Ascending aorta (tissue), 2 donors: ENCODE results near the gene BEST2. TPM values are rescaled to one million over a fixed set of nuclear protein-coding genes. Genes with fewer than 3 reads are reported as not detected.
"Not testable (repeated sequence)": the region's sequence is repeated elsewhere in the genome, so short reads cannot be mapped to it uniquely, and the experiment has no call there.

ENCODE experiments used
- DNase-seq, 2 donors: peaks; one replicate each; pipeline ENCODE4 v3.0.0-alpha.2; 2019; ENCODE audit warnings: low spot score in 2 of 2
- H3K27ac ChIP-seq, 2 donors: fragments of 200-600 bp; sonication (generic); one replicate each; pipeline ENCODE4 v1.5.1; 2016 to 2017; ENCODE audit warnings: mild to moderate bottlenecking in 1 of 2
- H3K27me3 ChIP-seq: fragments of 200-600 bp; sonication (generic); one replicate; pipeline ENCODE4 v1.5.1; 2017
- H3K36me3 ChIP-seq, 2 donors: fragments of 200-600 bp; sonication (generic); one replicate each; pipeline ENCODE4 v1.5.1; 2016
- H3K4me1 ChIP-seq, 2 donors: fragments of 200-600 bp; sonication (generic); one replicate each; pipeline ENCODE4 v1.5.1; 2016 to 2017; ENCODE audit warnings: mild to moderate bottlenecking in 1 of 2
- H3K4me3 ChIP-seq, 2 donors: fragments of 200-600 bp; sonication (generic); one replicate each; pipeline ENCODE4 v1.5.1; 2016 to 2017; ENCODE audit warnings: mild to moderate bottlenecking in 1 of 2
- H3K9me3 ChIP-seq, 2 donors: fragments of 200-600 bp; sonication (generic); one replicate each; pipeline ENCODE4 v1.5.1; 2016
- intact Hi-C: fragments of 100-400 bp; cut with DNase I; formaldehyde crosslinking; loops from one replicate; pipeline ENCODE4 v1.15.1; 2023
- total RNA-seq: library from RNA; depleted of rRNA; stranded (reverse); fragments of >200 nt; gene quantifications from one replicate; pipeline ENCODE4 v1.1.0, GENCODE V29; 2016
- TF ChIP-seq, protein P1 (sequence below), 3 experiments: fragments of 200-600 bp in 2 of 3; fragments of 450-650 bp in 1 of 3; sonication (generic) in 2 of 3; IDR thresholded peaks; one replicate each; pipeline ENCODE4 v1.5.1; 2016 to 2019; ENCODE audit warnings: antibody characterized with exemption in 3 of 3, mild to moderate bottlenecking in 1 of 3, moderate library complexity in 1 of 3

The BEST2 gene
- total RNA-seq, 1 donor from 2014 or later, result not detected

DNA sequence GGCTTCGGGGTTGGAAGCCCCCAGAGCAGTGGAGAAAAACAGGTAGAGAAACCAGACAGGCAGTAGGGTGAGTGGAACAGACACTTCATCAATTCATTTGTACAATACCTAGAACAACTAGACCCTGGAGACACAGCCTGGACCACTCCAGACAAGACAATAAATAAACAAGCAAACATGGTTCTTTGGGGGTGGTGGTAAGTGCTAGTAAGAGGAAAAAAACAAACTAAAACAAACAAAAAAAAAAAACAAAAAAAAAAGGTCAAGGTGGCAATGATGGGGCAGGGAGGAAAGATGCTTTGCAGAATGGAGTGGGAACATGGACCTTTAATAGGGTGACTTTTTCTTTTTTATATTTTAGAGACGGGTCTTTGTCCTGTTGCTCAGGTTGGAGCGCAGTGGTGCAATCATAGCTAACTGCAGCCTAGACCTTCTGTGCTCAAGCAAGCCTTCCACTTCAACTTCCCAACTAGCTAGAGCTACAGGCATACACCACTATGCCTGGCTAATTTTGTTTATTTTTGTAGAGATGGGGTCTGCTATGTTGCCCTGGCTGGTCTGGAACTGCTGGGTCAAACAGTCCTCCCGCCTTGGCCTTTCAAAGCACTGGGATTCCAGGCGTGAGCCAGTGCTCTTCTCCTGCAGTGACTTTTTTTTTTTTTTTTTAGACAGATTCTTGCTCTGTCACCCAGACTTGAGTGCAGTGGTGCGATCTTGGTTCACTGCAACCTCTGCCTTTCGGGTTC, 42.8 kb downstream of the BEST2 start:
- Histone ChIP-seq H3K27ac (peak overlapping the region; percentile 95 to 96), H3K36me3 (peaks cover 5 to 8% of the 10 kb centered on the region in 2 donors), H3K4me1 (peaks cover 5 to 6% of the 10 kb centered on the region in 2 donors), H3K27me3 (no peaks in the 10 kb centered on the region), H3K9me3 (no peaks in the 10 kb centered on the region), H3K4me3 (peak overlapping the region; percentile 83 to 90)
- no peak for DNase-seq
- TF ChIP-seq, protein P1, sequence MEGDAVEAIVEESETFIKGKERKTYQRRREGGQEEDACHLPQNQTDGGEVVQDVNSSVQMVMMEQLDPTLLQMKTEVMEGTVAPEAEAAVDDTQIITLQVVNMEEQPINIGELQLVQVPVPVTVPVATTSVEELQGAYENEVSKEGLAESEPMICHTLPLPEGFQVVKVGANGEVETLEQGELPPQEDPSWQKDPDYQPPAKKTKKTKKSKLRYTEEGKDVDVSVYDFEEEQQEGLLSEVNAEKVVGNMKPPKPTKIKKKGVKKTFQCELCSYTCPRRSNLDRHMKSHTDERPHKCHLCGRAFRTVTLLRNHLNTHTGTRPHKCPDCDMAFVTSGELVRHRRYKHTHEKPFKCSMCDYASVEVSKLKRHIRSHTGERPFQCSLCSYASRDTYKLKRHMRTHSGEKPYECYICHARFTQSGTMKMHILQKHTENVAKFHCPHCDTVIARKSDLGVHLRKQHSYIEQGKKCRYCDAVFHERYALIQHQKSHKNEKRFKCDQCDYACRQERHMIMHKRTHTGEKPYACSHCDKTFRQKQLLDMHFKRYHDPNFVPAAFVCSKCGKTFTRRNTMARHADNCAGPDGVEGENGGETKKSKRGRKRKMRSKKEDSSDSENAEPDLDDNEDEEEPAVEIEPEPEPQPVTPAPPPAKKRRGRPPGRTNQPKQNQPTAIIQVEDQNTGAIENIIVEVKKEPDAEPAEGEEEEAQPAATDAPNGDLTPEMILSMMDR (IDR thresholded peaks at IDR 0.05), result no peak
- intact Hi-C loops, result loop anchor here (5.0 to 10.0 kb wide), 3 partner anchors 153 to 1210 kb away; partner anchors contain the start of genes RAD23A and RFX1

- peak in 1 of 2 donors; percentile 78 for DNase-seq
- intact Hi-C loops, result loop anchor here (5.0 to 10.0 kb wide), 3 partner anchors 152 to 1210 kb away; partner anchors contain the start of genes RAD23A and RFX1
- Histone ChIP-seq H3K27me3 (no peaks in the 10 kb centered on the region), H3K9me3 (no peaks in the 10 kb centered on the region), H3K27ac (peak overlapping the region; percentile 95 to 96), H3K36me3 (peaks cover 5 to 14% of the 10 kb centered on the region in 2 donors), H3K4me1 (peaks cover 4 to 6% of the 10 kb centered on the region in 2 donors), H3K4me3 (peak overlapping the region in 1 of 2 donors; percentile 90)
- TF ChIP-seq, protein P1 (IDR thresholded peaks at IDR 0.05), result no peak
Observed at GRCh38 chr19:12794971-12795381, 43.4 kb downstream of the BEST2 start.

GRCh38 chr19:12796146-12797071, 44.8 kb downstream of the BEST2 start:
- peak in 1 of 2 donors; percentile 86 for DNase-seq
- intact Hi-C loops, result loop anchor here (1.0 to 10.0 kb wide), 2 partner anchors 19 to 1208 kb away; partner anchors contain the start of gene RFX1
- no peak overlapping the region for H3K4me3 ChIP-seq

DNA sequence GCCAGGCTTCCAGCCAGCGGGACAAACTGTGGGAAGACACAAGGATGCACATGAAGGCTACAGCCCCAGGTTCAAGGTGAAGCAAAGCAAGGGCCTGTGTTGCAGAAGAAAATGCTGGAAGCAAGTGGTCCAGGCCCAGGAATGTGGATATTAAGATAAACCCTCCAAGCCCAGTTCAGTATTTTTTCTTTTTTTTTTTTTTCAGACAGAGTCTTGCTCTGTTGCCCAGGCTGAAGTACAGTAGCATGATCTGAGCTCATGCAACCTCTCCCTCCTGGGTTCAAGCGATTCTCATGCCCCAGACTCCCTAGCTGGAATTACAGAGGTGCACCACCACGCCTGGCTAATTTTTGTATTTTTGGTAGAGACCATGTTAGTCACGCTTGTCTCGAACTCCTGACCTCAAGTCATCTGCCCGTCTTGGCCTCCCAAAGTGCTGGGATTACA, 45.6 kb downstream of the BEST2 start:
- H3K27ac ChIP-seq, result peak overlapping the region in 1 of 2 donors; percentile 65
- intact Hi-C loops, result loop anchor here (10.0 kb wide), 1 partner anchor 1208 kb away; the partner anchor contains the start of gene RFX1
- peaks cover 10 to 13% of the 10 kb centered on the region in 2 donors for H3K4me1 ChIP-seq
- H3K36me3 ChIP-seq, result peaks cover 2 to 15% of the 10 kb centered on the region in 2 donors
- no peaks in the 10 kb centered on the region for H3K27me3 ChIP-seq
- TF ChIP-seq, protein P1 (IDR thresholded peaks at IDR 0.05), result no peak
- DNase-seq, result peak in 1 of 2 donors; percentile 61
- H3K9me3 ChIP-seq, result no peaks in the 10 kb centered on the region
- H3K4me3 ChIP-seq, result no peak overlapping the region

More at GRCh38 chr19:12796146-12797071, 44.8 kb downstream of the BEST2 start:
- Histone ChIP-seq H3K27me3 (no peaks in the 10 kb centered on the region), H3K4me1 (peaks cover 10% of the 10 kb centered on the region in 2 donors), H3K9me3 (no peaks in the 10 kb centered on the region), H3K36me3 (peaks cover 5 to 15% of the 10 kb centered on the region in 2 donors), H3K27ac (peak overlapping the region; percentile 41 to 65)
- TF ChIP-seq, protein P1 (IDR thresholded peaks at IDR 0.05), result peak; percentile 93 to 97 (median 94)

- H3K36me3 ChIP-seq, result peaks cover 0 to 11% of the 10 kb centered on the region in 2 donors
- intact Hi-C loops, result loop anchor here (10.0 kb wide), 1 partner anchor 1207 kb away; the partner anchor contains the start of gene RFX1
- H3K27me3 ChIP-seq, H3K27ac ChIP-seq, H3K4me3 ChIP-seq, H3K9me3 ChIP-seq: not testable (repeated sequence)
- peak in 1 of 2 donors; percentile 63 for DNase-seq
- peaks cover 10 to 13% of the 10 kb centered on the region in 2 donors for H3K4me1 ChIP-seq
Observed at GRCh38 chr19:12797607-12798006, 46.0 kb downstream of the BEST2 start.
